HepG2 (cell line): Measurements from ENCODE around the gene MXRA7.

Experiments used
- FOXP1 ChIP-seq, 2 experiments: fragments of 450-650 bp in 1 of 2; IDR thresholded peaks; 2 replicates each; pipeline ENCODE4 v1.6.1; 2017 to 2018; ENCODE audit warnings: antibody characterized with exemption in 1 of 2
- KLF16 ChIP-seq, 2 experiments: sonication (generic) in 1 of 2; formaldehyde crosslinking in 1 of 2; IDR thresholded peaks; 2 replicates each; pipeline versions ENCODE4 v1.6.1 to v1.8.0; 2016 to 2023; ENCODE audit warnings: missing genetic modification reagents in 2 of 2, missing compliant biosample characterization in 1 of 2
- NR2C2 ChIP-seq: sonication (generic); formaldehyde crosslinking; IDR thresholded peaks from 2 replicates; pipeline ENCODE4 v1.4.0; 2020; ENCODE audit warnings: missing genetic modification reagents, mild to moderate bottlenecking, moderate library complexity, borderline replicate concordance
- TBX3 ChIP-seq: fragments of 450-650 bp; IDR thresholded peaks from 2 replicates; pipeline ENCODE4 v1.6.1; 2017; ENCODE audit warnings: antibody characterized with exemption, mild to moderate bottlenecking, inconsistent platforms, borderline replicate concordance
- TF ChIP-seq, protein P1 (sequence below): sonication (generic); formaldehyde crosslinking; IDR thresholded peaks from 2 replicates; pipeline ENCODE4 v1.5.0; 2020; ENCODE audit warnings: mild to moderate bottlenecking, missing genetic modification reagents, moderate library complexity

DNA sequence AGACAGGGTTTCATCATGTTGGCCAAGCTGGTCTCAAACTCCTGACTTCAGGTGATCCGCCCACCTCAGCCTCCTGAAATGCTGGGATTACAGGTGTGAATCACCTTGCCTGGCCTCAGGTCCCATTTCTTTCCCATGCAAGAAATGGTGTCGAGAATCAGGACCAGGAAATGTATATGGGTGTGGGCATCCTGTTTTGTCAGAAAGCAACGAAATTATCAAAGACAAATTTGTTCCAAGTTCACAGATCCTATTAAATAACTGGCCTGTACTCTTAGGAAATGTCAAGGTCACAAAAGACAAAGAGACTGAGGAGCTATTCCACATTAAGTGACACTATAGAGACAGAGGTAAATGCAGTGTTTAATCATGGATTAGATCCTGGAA is 50.1 kb downstream of the MXRA7 start:
- no peak for TF ChIP-seq TBX3
- TF ChIP-seq KLF16 (CRISPR knock-in tag; IDR thresholded peaks at IDR 0.05), result no peak
- TF ChIP-seq, protein P1, sequence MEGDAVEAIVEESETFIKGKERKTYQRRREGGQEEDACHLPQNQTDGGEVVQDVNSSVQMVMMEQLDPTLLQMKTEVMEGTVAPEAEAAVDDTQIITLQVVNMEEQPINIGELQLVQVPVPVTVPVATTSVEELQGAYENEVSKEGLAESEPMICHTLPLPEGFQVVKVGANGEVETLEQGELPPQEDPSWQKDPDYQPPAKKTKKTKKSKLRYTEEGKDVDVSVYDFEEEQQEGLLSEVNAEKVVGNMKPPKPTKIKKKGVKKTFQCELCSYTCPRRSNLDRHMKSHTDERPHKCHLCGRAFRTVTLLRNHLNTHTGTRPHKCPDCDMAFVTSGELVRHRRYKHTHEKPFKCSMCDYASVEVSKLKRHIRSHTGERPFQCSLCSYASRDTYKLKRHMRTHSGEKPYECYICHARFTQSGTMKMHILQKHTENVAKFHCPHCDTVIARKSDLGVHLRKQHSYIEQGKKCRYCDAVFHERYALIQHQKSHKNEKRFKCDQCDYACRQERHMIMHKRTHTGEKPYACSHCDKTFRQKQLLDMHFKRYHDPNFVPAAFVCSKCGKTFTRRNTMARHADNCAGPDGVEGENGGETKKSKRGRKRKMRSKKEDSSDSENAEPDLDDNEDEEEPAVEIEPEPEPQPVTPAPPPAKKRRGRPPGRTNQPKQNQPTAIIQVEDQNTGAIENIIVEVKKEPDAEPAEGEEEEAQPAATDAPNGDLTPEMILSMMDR (CRISPR knock-in tag), result no peak
- TF ChIP-seq NR2C2 (CRISPR knock-in tag), result no peak
- TF ChIP-seq FOXP1 (IDR thresholded peaks at IDR 0.05), result no peak
- TF ChIP-seq FOXP1 (CRISPR knock-in tag; IDR thresholded peaks at IDR 0.05), result no peak
